SU-DHL-6 (cell line): ENCODE data around the gene LLGL2.

Experiments
- H2AFZ ChIP-seq: fragments of 200-600 bp; sonication (generic); 2 replicates; pipeline ENCODE4 v1.6.1; 2014; ENCODE audit warnings: low read depth, mild to moderate bottlenecking, moderate library complexity, mixed read lengths, antibody characterized with exemption, low read length; ENCODE audit not compliant: severe bottlenecking
- H3F3A ChIP-seq: fragments of 200-600 bp; shearing (Covaris generic); 2 replicates; pipeline ENCODE4 v1.6.0; 2016; ENCODE audit warnings: antibody characterized with exemption, mild to moderate bottlenecking; ENCODE audit not compliant: insufficient read depth
- H3K27ac ChIP-seq: fragments of 200-600 bp; sonication (generic); 2 replicates; pipeline ENCODE4 v1.5.1; 2016; ENCODE audit warnings: low read depth, mild to moderate bottlenecking, low read length, moderate library complexity, mixed read lengths
- H3K27me3 ChIP-seq: fragments of 200-600 bp; sonication (generic), shearing (Covaris generic); 2 replicates; pipeline ENCODE4 v1.6.0; 2014; ENCODE audit warnings: mild to moderate bottlenecking, low read length
- H3K36me3 ChIP-seq: fragments of 200-600 bp; sonication (generic); 2 replicates; pipeline ENCODE4 v1.6.1; 2014; ENCODE audit warnings: mild to moderate bottlenecking, low read length, mixed read lengths
- H3K4me2 ChIP-seq: fragments of 300-600, 200-600 bp; shearing (Covaris generic), sonication (generic); 2 replicates; pipeline ENCODE4 v1.6.0; 2014; ENCODE audit warnings: low read length, low read depth, mild to moderate bottlenecking; ENCODE audit not compliant: poor library complexity, severe bottlenecking
- H3K4me3 ChIP-seq: fragments of 200-600 bp; sonication (generic); 2 replicates; pipeline ENCODE4 v1.5.1; 2014; ENCODE audit warnings: antibody characterized with exemption, low read length, mild to moderate bottlenecking, mixed read lengths; ENCODE audit not compliant: insufficient read depth, poor library complexity, severe bottlenecking
- H3K79me2 ChIP-seq: fragments of 200-600 bp; sonication (generic); 2 replicates; pipeline ENCODE4 v1.6.1; 2014; ENCODE audit warnings: mild to moderate bottlenecking, low read length, moderate library complexity; ENCODE audit not compliant: insufficient read depth
- H3K9ac ChIP-seq: fragments of 200-600 bp; sonication (generic); 2 replicates; pipeline ENCODE4 v1.7.0; 2014; ENCODE audit warnings: mild to moderate bottlenecking, low read length
- H3K9me2 ChIP-seq: fragments of 200-600 bp; sonication (generic); replicated peaks from 2 replicates; pipeline ENCODE4 v1.6.1; 2014; ENCODE audit warnings: low read length; ENCODE audit not compliant: insufficient read depth
- H3K9me3 ChIP-seq: fragments of 200-600 bp; sonication (generic); 2 replicates; pipeline ENCODE4 v1.6.1; 2014; ENCODE audit warnings: low read length, mixed read lengths; ENCODE audit not compliant: insufficient read depth
- H4K20me1 ChIP-seq: fragments of 200-600 bp; sonication (generic); 2 replicates; pipeline ENCODE4 v1.6.1; 2014; ENCODE audit warnings: low read depth, mild to moderate bottlenecking, antibody characterized with exemption, low read length, moderate library complexity, mixed read lengths
- CTCF ChIP-seq: fragments of 200-600 bp; sonication (generic); IDR thresholded peaks from one replicate; pipeline ENCODE4 v1.5.1; 2017; ENCODE audit warnings: antibody characterized with exemption, mild to moderate bottlenecking, low read length, moderate library complexity; ENCODE audit not compliant: insufficient read depth, poor library complexity, severe bottlenecking
- EZH2phosphoT487 ChIP-seq: fragments of 200-600 bp; sonication (generic), shearing (Covaris generic); conservative IDR thresholded peaks from 2 replicates; pipeline ENCODE4 v1.6.1; 2018; ENCODE audit warnings: mild to moderate bottlenecking, antibody characterized with exemption, low read length, moderate library complexity, mixed read lengths

LLGL2 gene

GRCh38 chr17:75496005-75496404 lies 29.5 kb upstream of the LLGL2 start:
- TF ChIP-seq CTCF (no peak), EZH2phosphoT487 (no peak)
- Histone ChIP-seq H3K9me2 (no peaks in the 10 kb centered on the region), H3K79me2 (no peaks in the 10 kb centered on the region), H3K9ac (no peak overlapping the region), H3K27me3 (no peaks in the 10 kb centered on the region), H3K4me3 (no peak overlapping the region), H3F3A (no peaks in the 10 kb centered on the region), H3K4me2 (no peak overlapping the region), H4K20me1 (no peaks in the 10 kb centered on the region), H3K9me3 (no peaks in the 10 kb centered on the region), H3K36me3 (no peaks in the 10 kb centered on the region), H2AFZ (no peak overlapping the region), H3K27ac (no peak overlapping the region)

- Histone ChIP-seq H3K9me2 (no peaks in the 10 kb centered on the region), H4K20me1 (no peaks in the 10 kb centered on the region), H2AFZ (no peak overlapping the region), H3K27ac (no peak overlapping the region), H3K4me2 (no peak overlapping the region), H3F3A (no peaks in the 10 kb centered on the region), H3K9me3 (no peaks in the 10 kb centered on the region), H3K27me3 (no peaks in the 10 kb centered on the region), H3K79me2 (no peaks in the 10 kb centered on the region), H3K36me3 (no peaks in the 10 kb centered on the region), H3K4me3 (no peak overlapping the region), H3K9ac (no peak overlapping the region)
- TF ChIP-seq EZH2phosphoT487 = no peak
- TF ChIP-seq CTCF = no peak
Observed at GRCh38 chr17:75498039-75498725, 27.3 kb upstream of the LLGL2 start.

GRCh38 chr17:75498726-75499213 lies 26.7 kb upstream of the LLGL2 start:
- TF ChIP-seq EZH2phosphoT487 (no peak), CTCF (no peak)
- no peaks in the 10 kb centered on the region for H3K36me3 ChIP-seq
- no peaks in the 10 kb centered on the region for H3K27me3 ChIP-seq
- H2AFZ ChIP-seq = no peak overlapping the region
- H3K27ac ChIP-seq = no peak overlapping the region
- H3F3A ChIP-seq = no peaks in the 10 kb centered on the region
- H4K20me1 ChIP-seq = no peaks in the 10 kb centered on the region
- no peaks in the 10 kb centered on the region for H3K9me3 ChIP-seq
- H3K9ac ChIP-seq = no peak overlapping the region
- H3K4me2 ChIP-seq = no peak overlapping the region
- H3K79me2 ChIP-seq = no peaks in the 10 kb centered on the region
- H3K9me2 ChIP-seq = no peaks in the 10 kb centered on the region
- no peak overlapping the region for H3K4me3 ChIP-seq
